ENCODE results near the gene TIPIN. TPM values are rescaled to one million over a fixed set of nuclear protein-coding genes. Genes with fewer than 3 reads are reported as not detected.

The TIPIN gene
- total RNA-seq, 2 donors from 2014 or later: 4.3 to 6.1 TPM

GRCh38 chr15:66287461-66288057, 68.9 kb downstream of the TIPIN start:
- DNase-seq (no peak), ATAC-seq (no peak)
- intact Hi-C loops (cut with DNase I): loop anchor here in 1 of 2 donors (5.0 kb wide), 2 partner anchors 305 to 375 kb away; no protein-coding TSS in a partner anchor

Other genes starting within 250 kb of the TIPIN start
- gene MEGF11, start 102.9 kb downstream of the TIPIN start, total RNA-seq: not detected
- gene DIS3L, start 63.1 kb downstream of the TIPIN start, total RNA-seq: 10 to 100 TPM; 31.2 to 36.7 TPM
- gene MAP2K1, start 30.2 kb upstream of the TIPIN start, total RNA-seq: 10 to 100 TPM; 40.3 to 52.3 TPM
- 10 to 100 TPM; 32.3 to 33.3 TPM for gene SNAPC5, start 141.1 kb upstream of the TIPIN start, total RNA-seq
- gene RPL4, start 148.2 kb upstream of the TIPIN start, total RNA-seq: 1,000 to 10,000 TPM; 1,466 to 1,535 TPM
- 1 to 10 TPM; 2.3 to 3.5 TPM for gene ZWILCH, start 148.6 kb upstream of the TIPIN start, total RNA-seq
- gene LCTL, start 209.3 kb upstream of the TIPIN start, total RNA-seq: not detected